Activated T-cell treated with anti-CD3 and anti-CD28 coated beads, Interleukin-2, amount 50 U/mL, for 4 hours (primary cell): ENCODE data around the gene ADAMTS16. TPM values are rescaled to one million over a fixed set of nuclear protein-coding genes. Genes with fewer than 3 reads are reported as not detected.

Source experiments
- ATAC-seq, 2 donors: fragments of 200-7000 bp; cut with Tn5 transposase; one replicate each; pipeline ENCODE4 v1.10.0; 2021
- DNase-seq: peaks from one replicate; pipeline ENCODE4 v3.0.0-alpha.2; 2020
- H3K27me3 Mint-ChIP-seq: one replicate; pipeline ENCODE4 v1.8.0; 2021; ENCODE audit warnings: low read depth, mixed read lengths
- H3K36me3 Mint-ChIP-seq: one replicate; pipeline ENCODE4 v1.8.0; 2022; ENCODE audit warnings: mixed read lengths; ENCODE audit not compliant: insufficient read depth
- H3K4me1 Mint-ChIP-seq: one replicate; pipeline ENCODE4 v1.8.0; 2021; ENCODE audit warnings: low read depth, mixed read lengths
- H3K4me3 Mint-ChIP-seq: one replicate; pipeline ENCODE4 v1.8.0; 2021; ENCODE audit warnings: mild to moderate bottlenecking, moderate library complexity, mixed read lengths
- H3K9me3 Mint-ChIP-seq: one replicate; pipeline ENCODE4 v1.8.0; 2021; ENCODE audit warnings: mixed read lengths
- total RNA-seq, 3 donors: library from RNA; stranded (reverse); gene quantifications; one replicate each; pipeline ENCODE4 v1.2.1, GENCODE V29; 2021

ADAMTS16 gene
- total RNA-seq, 3 donors from 2014 or later, result 0.03 TPM; not detected in 2

GRCh38 chr5:5217371-5217770, 77.2 kb downstream of the ADAMTS16 start:
- H3K4me1 Mint-ChIP-seq, result no peaks in the 10 kb centered on the region
- no peak overlapping the region for H3K4me3 Mint-ChIP-seq
- no peaks in the 10 kb centered on the region for H3K36me3 Mint-ChIP-seq
- peaks cover 2% of the 10 kb centered on the region for H3K27me3 Mint-ChIP-seq
- no peak for ATAC-seq
- no peaks in the 10 kb centered on the region for H3K9me3 Mint-ChIP-seq
- no peak for DNase-seq

- Mint-ChIP-seq H3K27me3 (peaks cover 2% of the 10 kb centered on the region), H3K36me3 (no peaks in the 10 kb centered on the region), H3K4me3 (no peak overlapping the region), H3K9me3 (no peaks in the 10 kb centered on the region), H3K4me1 (no peaks in the 10 kb centered on the region)
- ATAC-seq (no peak), DNase-seq (no peak)
Observed at GRCh38 chr5:5218396-5218795, 78.3 kb downstream of the ADAMTS16 start.

DNA sequence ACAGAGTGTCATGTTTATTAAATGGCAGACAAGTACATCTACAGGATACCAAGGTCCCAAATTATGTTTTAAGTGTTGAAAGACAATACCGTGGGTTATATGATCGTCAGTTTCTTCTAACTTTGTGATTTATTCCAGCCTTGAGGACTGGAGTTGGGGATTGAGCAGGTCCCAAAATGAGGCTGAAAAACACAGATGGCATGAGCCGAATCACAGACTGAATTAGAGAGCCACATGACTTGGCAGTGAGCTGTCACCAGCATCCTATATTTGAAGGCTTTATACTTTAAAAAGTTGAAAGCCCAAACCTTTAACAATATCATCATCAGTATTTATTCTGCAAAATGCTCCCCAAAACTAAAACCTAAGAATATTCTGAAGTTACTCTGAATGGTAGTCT, 79.4 kb downstream of the ADAMTS16 start:
- no peaks in the 10 kb centered on the region for H3K4me1 Mint-ChIP-seq
- H3K36me3 Mint-ChIP-seq, result no peaks in the 10 kb centered on the region
- H3K4me3 Mint-ChIP-seq, result no peak overlapping the region
- DNase-seq (no peak), ATAC-seq (no peak)
- peaks cover 2% of the 10 kb centered on the region for H3K27me3 Mint-ChIP-seq
- H3K9me3 Mint-ChIP-seq, result no peaks in the 10 kb centered on the region

DNA sequence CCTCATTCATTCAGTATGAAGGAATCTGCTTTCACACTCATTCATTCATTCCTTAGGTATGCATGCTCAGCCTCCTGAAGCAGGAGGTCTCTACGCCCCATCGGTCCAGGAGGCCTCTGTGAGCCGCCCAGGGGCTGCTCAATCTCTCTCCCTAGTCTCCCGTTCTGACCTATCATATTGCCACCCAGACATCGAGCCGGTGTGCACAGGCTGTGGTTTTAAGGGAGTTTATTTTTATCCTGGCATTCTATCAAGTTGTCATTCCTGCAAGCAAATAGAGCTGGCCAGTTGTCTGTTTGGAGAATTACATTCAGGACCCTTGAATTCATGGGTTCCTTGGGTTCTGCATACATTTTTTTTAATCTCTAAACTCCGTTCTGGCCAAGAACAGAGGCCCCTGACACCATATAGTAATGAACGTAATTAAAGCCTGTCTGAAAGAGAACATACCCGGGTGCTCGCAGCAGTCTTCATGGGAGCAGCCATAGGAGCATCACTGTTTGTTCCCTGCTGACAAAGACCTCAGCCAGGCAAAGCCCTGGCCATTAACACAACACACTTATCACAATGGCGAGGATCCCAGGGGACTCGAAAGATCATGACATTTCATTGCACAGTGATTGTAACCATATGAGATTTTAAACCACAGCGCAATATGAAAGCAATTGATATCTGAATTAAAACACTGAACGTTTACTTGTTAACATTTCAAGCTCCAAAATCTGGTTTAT, 80.9 kb downstream of the ADAMTS16 start:
- H3K4me1 Mint-ChIP-seq, result no peaks in the 10 kb centered on the region
- H3K27me3 Mint-ChIP-seq, result peaks cover 2% of the 10 kb centered on the region
- no peaks in the 10 kb centered on the region for H3K9me3 Mint-ChIP-seq
- no peaks in the 10 kb centered on the region for H3K36me3 Mint-ChIP-seq
- no peak for ATAC-seq
- H3K4me3 Mint-ChIP-seq, result no peak overlapping the region
- DNase-seq, result no peak

DNA sequence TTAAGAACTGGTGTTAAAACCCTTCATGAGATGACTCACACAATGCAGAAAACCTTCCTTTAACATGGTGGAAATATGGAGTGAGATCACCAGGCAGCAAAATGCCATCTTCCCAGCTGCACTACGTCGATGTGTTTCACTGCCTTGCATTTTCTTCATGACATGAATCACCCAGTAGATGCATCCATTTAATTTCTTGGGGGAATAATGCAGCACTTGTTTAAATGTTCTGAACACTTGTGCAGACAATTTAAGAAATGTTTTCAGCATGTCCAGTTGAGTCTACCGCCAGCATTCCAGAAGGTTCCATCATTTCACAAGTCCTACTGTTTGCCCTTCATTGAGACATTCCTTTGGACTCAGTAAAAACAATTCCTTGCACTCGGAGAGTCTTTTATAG, 81.6 kb downstream of the ADAMTS16 start:
- no peak for DNase-seq
- ATAC-seq, result no peak
- H3K36me3 Mint-ChIP-seq, result no peaks in the 10 kb centered on the region
- no peak overlapping the region for H3K4me3 Mint-ChIP-seq
- H3K27me3 Mint-ChIP-seq, result peaks cover 2% of the 10 kb centered on the region
- H3K9me3 Mint-ChIP-seq, result no peaks in the 10 kb centered on the region
- no peaks in the 10 kb centered on the region for H3K4me1 Mint-ChIP-seq

GRCh38 chr5:5231576-5231975, 91.4 kb downstream of the ADAMTS16 start:
- Mint-ChIP-seq H3K4me3 (no peak overlapping the region), H3K9me3 (peaks cover 6% of the 10 kb centered on the region), H3K4me1 (no peaks in the 10 kb centered on the region), H3K27me3 (no peaks in the 10 kb centered on the region), H3K36me3 (no peaks in the 10 kb centered on the region)
- no peak for ATAC-seq
- DNase-seq, result no peak

- Mint-ChIP-seq H3K36me3 (no peaks in the 10 kb centered on the region), H3K27me3 (no peaks in the 10 kb centered on the region), H3K4me3 (no peak overlapping the region), H3K9me3 (peaks cover 3% of the 10 kb centered on the region), H3K4me1 (no peaks in the 10 kb centered on the region)
- ATAC-seq (no peak), DNase-seq (no peak)
Observed at GRCh38 chr5:5234912-5235311, 94.8 kb downstream of the ADAMTS16 start.

DNA sequence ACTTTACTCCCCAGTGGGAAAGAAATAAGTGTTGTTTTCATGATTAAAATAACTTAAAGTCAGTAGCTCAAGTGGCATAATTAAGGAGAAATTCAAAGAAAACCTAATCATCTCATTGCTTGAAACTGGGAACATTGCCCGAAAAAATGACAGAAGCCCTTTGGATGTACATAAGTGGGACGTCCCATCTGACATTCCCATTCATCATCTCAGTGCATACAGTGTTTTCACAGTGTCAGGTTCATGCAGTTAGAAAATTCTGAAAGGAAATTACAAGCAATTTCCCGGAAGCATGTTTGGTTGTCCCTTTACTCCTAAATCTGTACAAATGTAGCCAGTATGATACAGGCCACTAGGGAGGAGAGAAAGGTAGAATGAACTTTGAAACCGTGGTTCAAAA, 95.6 kb downstream of the ADAMTS16 start:
- ATAC-seq, result no peak

GRCh38 chr5:5239191-5239590, 99.1 kb downstream of the ADAMTS16 start:
- H3K9me3 Mint-ChIP-seq, result no peaks in the 10 kb centered on the region
- ATAC-seq, result no peak
- no peak for DNase-seq
- H3K36me3 Mint-ChIP-seq, result no peaks in the 10 kb centered on the region
- no peaks in the 10 kb centered on the region for H3K4me1 Mint-ChIP-seq
- H3K27me3 Mint-ChIP-seq, result no peaks in the 10 kb centered on the region
- no peak overlapping the region for H3K4me3 Mint-ChIP-seq

More for the DNA sequence above, 95.6 kb downstream of the ADAMTS16 start:
- no peaks in the 10 kb centered on the region for H3K9me3 Mint-ChIP-seq
- H3K36me3 Mint-ChIP-seq, result no peaks in the 10 kb centered on the region
- H3K27me3 Mint-ChIP-seq, result no peaks in the 10 kb centered on the region
- DNase-seq, result no peak
- no peaks in the 10 kb centered on the region for H3K4me1 Mint-ChIP-seq
- no peak overlapping the region for H3K4me3 Mint-ChIP-seq

- ATAC-seq (no peak), DNase-seq (no peak)
- Mint-ChIP-seq H3K36me3 (no peaks in the 10 kb centered on the region), H3K4me3 (no peak overlapping the region), H3K27me3 (no peaks in the 10 kb centered on the region), H3K9me3 (no peaks in the 10 kb centered on the region), H3K4me1 (no peaks in the 10 kb centered on the region)
Observed at GRCh38 chr5:5240234-5240633, 100.1 kb downstream of the ADAMTS16 start.

GRCh38 chr5:5242056-5242455, 101.9 kb downstream of the ADAMTS16 start:
- no peaks in the 10 kb centered on the region for H3K4me1 Mint-ChIP-seq
- ATAC-seq (no peak), DNase-seq (no peak)
- H3K4me3 Mint-ChIP-seq, result no peak overlapping the region
- H3K36me3 Mint-ChIP-seq, result no peaks in the 10 kb centered on the region
- H3K27me3 Mint-ChIP-seq, result no peaks in the 10 kb centered on the region
- no peaks in the 10 kb centered on the region for H3K9me3 Mint-ChIP-seq

DNA sequence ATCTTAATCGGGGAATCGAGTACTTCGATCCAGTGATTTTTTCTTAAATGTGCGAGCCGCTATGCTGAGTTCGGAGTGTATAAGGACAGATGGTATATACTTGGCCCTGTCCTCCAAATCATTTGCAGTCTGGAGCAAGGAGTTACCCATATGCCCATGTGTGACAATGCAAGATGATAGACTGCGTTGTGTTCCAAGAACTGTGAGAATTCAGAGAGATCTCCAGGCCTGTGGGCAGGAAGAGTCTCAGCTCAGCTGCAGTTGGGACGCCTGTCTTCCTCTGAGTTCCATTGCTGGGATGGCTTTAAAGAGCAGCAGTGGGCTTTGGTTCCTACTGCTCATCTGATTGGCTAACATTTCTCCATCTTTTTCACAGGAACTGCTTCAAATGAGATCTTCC, 106.6 kb downstream of the ADAMTS16 start:
- no peak for ATAC-seq
- no peaks in the 10 kb centered on the region for H3K9me3 Mint-ChIP-seq

GRCh38 chr5:5250758-5251157, 110.6 kb downstream of the ADAMTS16 start:
- Mint-ChIP-seq H3K9me3 (peaks cover 4% of the 10 kb centered on the region), H3K4me3 (no peak overlapping the region), H3K4me1 (no peaks in the 10 kb centered on the region), H3K36me3 (no peaks in the 10 kb centered on the region), H3K27me3 (no peaks in the 10 kb centered on the region)
- DNase-seq (no peak), ATAC-seq (no peak)

More for the DNA sequence above, 106.6 kb downstream of the ADAMTS16 start:
- Mint-ChIP-seq H3K4me1 (no peaks in the 10 kb centered on the region), H3K4me3 (no peak overlapping the region), H3K27me3 (no peaks in the 10 kb centered on the region), H3K36me3 (no peaks in the 10 kb centered on the region)
- no peak for DNase-seq

DNA sequence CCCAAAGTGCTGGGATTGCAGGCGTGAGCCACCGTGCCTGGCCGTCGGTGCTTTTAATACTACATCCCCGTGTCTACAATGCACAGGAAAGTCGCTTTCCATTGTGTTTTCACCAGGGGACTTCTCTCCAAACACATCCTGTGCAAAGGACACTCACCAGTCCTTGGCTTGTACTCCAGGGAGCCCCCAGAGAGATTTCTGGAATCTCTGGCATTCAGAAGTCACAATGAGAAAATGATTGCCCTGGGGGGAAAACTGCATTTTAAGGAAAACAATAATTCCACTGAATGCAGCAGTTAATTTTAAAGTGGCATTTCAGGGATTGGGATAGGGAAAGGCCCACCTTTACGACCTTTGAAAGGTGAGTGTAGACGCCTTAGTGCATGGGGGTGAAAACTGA, 112.0 kb downstream of the ADAMTS16 start:
- H3K36me3 Mint-ChIP-seq, result no peaks in the 10 kb centered on the region
- no peaks in the 10 kb centered on the region for H3K27me3 Mint-ChIP-seq
- DNase-seq (no peak), ATAC-seq (no peak)
- peaks cover 8% of the 10 kb centered on the region for H3K9me3 Mint-ChIP-seq
- H3K4me1 Mint-ChIP-seq, result no peaks in the 10 kb centered on the region
- H3K4me3 Mint-ChIP-seq, result no peak overlapping the region

- H3K27me3 Mint-ChIP-seq, result no peaks in the 10 kb centered on the region
- no peak for DNase-seq
- H3K9me3 Mint-ChIP-seq, result peaks cover 8% of the 10 kb centered on the region
- H3K36me3 Mint-ChIP-seq, result no peaks in the 10 kb centered on the region
- no peaks in the 10 kb centered on the region for H3K4me1 Mint-ChIP-seq
- no peak for ATAC-seq
- no peak overlapping the region for H3K4me3 Mint-ChIP-seq
Observed at GRCh38 chr5:5257353-5257752, 117.2 kb downstream of the ADAMTS16 start.
